Measurements from ENCODE around the gene DTNBP1.

- TF ChIP-seq, protein P1, sequence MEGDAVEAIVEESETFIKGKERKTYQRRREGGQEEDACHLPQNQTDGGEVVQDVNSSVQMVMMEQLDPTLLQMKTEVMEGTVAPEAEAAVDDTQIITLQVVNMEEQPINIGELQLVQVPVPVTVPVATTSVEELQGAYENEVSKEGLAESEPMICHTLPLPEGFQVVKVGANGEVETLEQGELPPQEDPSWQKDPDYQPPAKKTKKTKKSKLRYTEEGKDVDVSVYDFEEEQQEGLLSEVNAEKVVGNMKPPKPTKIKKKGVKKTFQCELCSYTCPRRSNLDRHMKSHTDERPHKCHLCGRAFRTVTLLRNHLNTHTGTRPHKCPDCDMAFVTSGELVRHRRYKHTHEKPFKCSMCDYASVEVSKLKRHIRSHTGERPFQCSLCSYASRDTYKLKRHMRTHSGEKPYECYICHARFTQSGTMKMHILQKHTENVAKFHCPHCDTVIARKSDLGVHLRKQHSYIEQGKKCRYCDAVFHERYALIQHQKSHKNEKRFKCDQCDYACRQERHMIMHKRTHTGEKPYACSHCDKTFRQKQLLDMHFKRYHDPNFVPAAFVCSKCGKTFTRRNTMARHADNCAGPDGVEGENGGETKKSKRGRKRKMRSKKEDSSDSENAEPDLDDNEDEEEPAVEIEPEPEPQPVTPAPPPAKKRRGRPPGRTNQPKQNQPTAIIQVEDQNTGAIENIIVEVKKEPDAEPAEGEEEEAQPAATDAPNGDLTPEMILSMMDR (IDR thresholded peaks at IDR 0.05): no peak
- no peak for TF ChIP-seq POLR2A (IDR thresholded peaks at IDR 0.05)
- no peak for TF ChIP-seq POLR2AphosphoS5 (IDR thresholded peaks at IDR 0.05; ENCODE audit: insufficient read depth in 1 of 2, low read depth in 1 of 2)
Observed at GRCh38 chr6:15607603-15608002, 55.2 kb downstream of the DTNBP1 start.

All from vagina (tissue), 2 donors.